Measurements from ENCODE around the gene UNC50. TPM values are rescaled to one million over a fixed set of nuclear protein-coding genes. Genes with fewer than 3 reads are reported as not detected.

Gene UNC50
- total RNA-seq, 4 donors from 2014 or later, result 23.9 to 46.8 (median 36.3) TPM

- in situ Hi-C loops (cut with MboI; ENCODE audit: low pct_ligation_motif_present in 1 of 4, low pct_unique_long_range_greater_than_20kb in 1 of 4, low sequenced_read_pairs in 3 of 4) (loop anchor here in 1 of 4 donors (25.0 kb wide), 1 partner anchor 153 kb away; no protein-coding TSS in a partner anchor), intact Hi-C loops (cut with DNase I; ENCODE audit: low total_unique reads) (no loop called here)
- TF ChIP-seq EP300 (IDR thresholded peaks at IDR 0.05; ENCODE audit: low read depth) (no peak), POLR2A (IDR thresholded peaks at IDR 0.05) (no peak), CTCF (IDR thresholded peaks at IDR 0.05) (no peak), POLR2AphosphoS5 (IDR thresholded peaks at IDR 0.05) (no peak)
- no peak for DNase-seq
- no peaks in the 10 kb centered on the region for H3K36me3 ChIP-seq
- H3K27ac ChIP-seq, result peak overlapping the region in 3 of 4 donors; percentile 5 to 70 (median 29)
- 91 to 94% methylated on average over 7 to 9 of the region's 9 CpGs for WGBS, 2 donors (ENCODE audit: low coverage in 1 of 2)
- no peak overlapping the region for H3K4me3 ChIP-seq
- peaks cover 0 to 25% (median 13%) of the 10 kb centered on the region in 4 donors for H3K4me1 ChIP-seq
- H3K27me3 ChIP-seq, result no peaks in the 10 kb centered on the region
- H3K9me3 ChIP-seq, result no peaks in the 10 kb centered on the region
These were observed 43.0 kb upstream of the UNC50 start for GRCh38 chr2:98565286-98565860.

GRCh38 chr2:98565941-98566340 is 42.4 kb upstream of the UNC50 start:
- Histone ChIP-seq H3K27me3 (no peaks in the 10 kb centered on the region), H3K27ac (peak overlapping the region in 2 of 4 donors; percentile 5 to 70), H3K4me3 (no peak overlapping the region), H3K4me1 (peaks cover 0 to 20% (median 10%) of the 10 kb centered on the region in 4 donors), H3K9me3 (no peaks in the 10 kb centered on the region), H3K36me3 (no peaks in the 10 kb centered on the region)
- intact Hi-C loops (cut with DNase I; ENCODE audit: low total_unique reads), result no loop called here
- no peak for TF ChIP-seq POLR2A (IDR thresholded peaks at IDR 0.05)
- TF ChIP-seq CTCF (IDR thresholded peaks at IDR 0.05), result no peak
- TF ChIP-seq EP300 (IDR thresholded peaks at IDR 0.05; ENCODE audit: low read depth), result no peak
- TF ChIP-seq POLR2AphosphoS5 (IDR thresholded peaks at IDR 0.05), result no peak
- in situ Hi-C loops (cut with MboI; ENCODE audit: low pct_ligation_motif_present in 1 of 4, low pct_unique_long_range_greater_than_20kb in 1 of 4, low sequenced_read_pairs in 3 of 4), result loop anchor here in 1 of 4 donors (25.0 kb wide), 1 partner anchor 154 kb away; no protein-coding TSS in a partner anchor
- 97% methylated on average over 19 of the region's 19 CpGs; no CpG with 5 or more reads in 1 of the 2 donors for WGBS, 2 donors (ENCODE audit: low coverage in 1 of 2)
- DNase-seq, result no peak

GRCh38 chr2:98568161-98568956 is 40.0 kb upstream of the UNC50 start:
- Histone ChIP-seq H3K4me3 (no peak overlapping the region), H3K9me3 (no peaks in the 10 kb centered on the region), H3K27ac (no peak overlapping the region), H3K27me3 (no peaks in the 10 kb centered on the region), H3K36me3 (peaks cover 0 to 3% (median 0%) of the 10 kb centered on the region in 4 donors), H3K4me1 (peaks cover 0 to 11% (median 2%) of the 10 kb centered on the region in 4 donors)
- TF ChIP-seq EP300 (IDR thresholded peaks at IDR 0.05; ENCODE audit: low read depth) (no peak), POLR2AphosphoS5 (IDR thresholded peaks at IDR 0.05) (no peak)
- intact Hi-C loops (cut with DNase I; ENCODE audit: low total_unique reads) (no loop called here), in situ Hi-C loops (cut with MboI; ENCODE audit: low pct_ligation_motif_present in 1 of 4, low pct_unique_long_range_greater_than_20kb in 1 of 4, low sequenced_read_pairs in 3 of 4) (loop anchor here in 1 of 4 donors (25.0 kb wide), 1 partner anchor 156 kb away; no protein-coding TSS in a partner anchor)
- no peak for DNase-seq
- WGBS, 2 donors (ENCODE audit: low coverage in 1 of 2), result 96 to 98% methylated on average over 8 to 11 of the region's 11 CpGs

GRCh38 chr2:98569197-98569793 is 39.1 kb upstream of the UNC50 start:
- 70 to 80% methylated on average over 2 to 19 of the region's 19 CpGs for WGBS, 2 donors (ENCODE audit: low coverage in 1 of 2)
- Histone ChIP-seq H3K27ac (no peak overlapping the region), H3K36me3 (peaks cover 0 to 4% (median 0%) of the 10 kb centered on the region in 4 donors), H3K9me3 (no peaks in the 10 kb centered on the region), H3K4me1 (peaks cover 0 to 7% (median under 1%) of the 10 kb centered on the region in 4 donors), H3K27me3 (no peaks in the 10 kb centered on the region), H3K4me3 (no peak overlapping the region)
- in situ Hi-C loops (cut with MboI; ENCODE audit: low pct_ligation_motif_present in 1 of 4, low pct_unique_long_range_greater_than_20kb in 1 of 4, low sequenced_read_pairs in 3 of 4), result loop anchor here in 1 of 4 donors (25.0 kb wide), 1 partner anchor 157 kb away; no protein-coding TSS in a partner anchor
- intact Hi-C loops (cut with DNase I; ENCODE audit: low total_unique reads), result no loop called here
- DNase-seq, result peak; percentile 57
- no peak for TF ChIP-seq POLR2A (IDR thresholded peaks at IDR 0.05)
- no peak for TF ChIP-seq POLR2AphosphoS5 (IDR thresholded peaks at IDR 0.05)
- TF ChIP-seq CTCF (IDR thresholded peaks at IDR 0.05), result peak; percentile 73 to 93 (median 88)
- no peak for TF ChIP-seq EP300 (IDR thresholded peaks at IDR 0.05; ENCODE audit: low read depth)

Measured in transverse colon (tissue), 4 donors.